Natural killer cell (primary cell): Measurements from ENCODE around the gene FZD2. TPM values are rescaled to one million over a fixed set of nuclear protein-coding genes. Genes with fewer than 3 reads are reported as not detected.
"Not testable (repeated sequence)": the region's sequence is repeated elsewhere in the genome, so short reads cannot be mapped to it uniquely, and the experiment has no call there.

Experiments
- ATAC-seq, 3 donors: fragments of 150-1000 bp in 2 of 3; fragments of 200-7000 bp in 1 of 3; cut with Tn5 transposase; 1 replicate in 1 of 3; 2 replicates in 2 of 3; pipeline ENCODE4 v1.10.0; 2021; ENCODE audit warnings: mild to moderate bottlenecking in 2 of 3, moderate library complexity in 2 of 3
- DNase-seq, 2 donors: peaks; one replicate each; pipeline versions ENCODE4 v3.0.0 to v3.0.0-alpha.2; 2013 to 2021; ENCODE audit warnings: mixed read lengths in 1 of 2
- H3K27ac ChIP-seq: one replicate; pipeline ENCODE4 v1.5.1; 2013; ENCODE audit warnings: mild to moderate bottlenecking, low read length
- H3K27me3 ChIP-seq: one replicate; pipeline ENCODE4 v1.6.1; 2013; ENCODE audit warnings: low read length; ENCODE audit not compliant: control insufficient read depth, insufficient read depth
- H3K36me3 ChIP-seq: one replicate; pipeline ENCODE4 v1.6.1; 2013; ENCODE audit warnings: low read length; ENCODE audit not compliant: control insufficient read depth, insufficient read depth
- H3K4me1 ChIP-seq: one replicate; pipeline ENCODE4 v1.6.1; 2013; ENCODE audit warnings: low read length; ENCODE audit not compliant: control insufficient read depth, insufficient read depth
- H3K4me3 ChIP-seq: one replicate; pipeline ENCODE4 v1.5.1; 2013; ENCODE audit warnings: low read length
- H3K9me3 ChIP-seq: one replicate; pipeline ENCODE4 v1.6.1; 2013; ENCODE audit warnings: low read length; ENCODE audit not compliant: control insufficient read depth, insufficient read depth
- H3K27ac Mint-ChIP-seq, 2 donors: one replicate each; pipeline ENCODE4 v1.8.0; 2022; ENCODE audit warnings: mild to moderate bottlenecking in 2 of 2, mixed read lengths in 2 of 2, moderate library complexity in 1 of 2
- H3K27me3 Mint-ChIP-seq, 2 donors: one replicate each; pipeline ENCODE4 v1.8.0; 2022; ENCODE audit warnings: low read depth in 2 of 2, mixed read lengths in 2 of 2
- H3K36me3 Mint-ChIP-seq: one replicate; pipeline ENCODE4 v1.8.0; 2022; ENCODE audit warnings: mixed read lengths
- H3K4me1 Mint-ChIP-seq, 2 donors: one replicate each; pipeline ENCODE4 v1.8.0; 2022; ENCODE audit warnings: mixed read lengths in 2 of 2
- H3K4me3 Mint-ChIP-seq: one replicate; pipeline ENCODE4 v1.8.0; 2022; ENCODE audit warnings: mild to moderate bottlenecking, moderate library complexity, mixed read lengths
- H3K9me3 Mint-ChIP-seq, 2 donors: one replicate each; pipeline ENCODE4 v1.8.0; 2022; ENCODE audit warnings: mixed read lengths in 2 of 2
- whole genome bisulfite sequencing: methylation state at CpG from one replicate; pipeline ENCODE4 v1.1.7; 2013; ENCODE audit warnings: missing lambda C conversion rate; ENCODE audit not compliant: insufficient coverage; 5-methylcytosine and 5-hydroxymethylcytosine counted together
- intact Hi-C: fragments of 100-400 bp; cut with micrococcal nuclease; formaldehyde crosslinking; loops from one replicate; pipeline ENCODE4 v1.14.2; 2022
- total RNA-seq, 4 donors: library from RNA; stranded (reverse); fragments of 120-200 nt in 1 of 4; gene quantifications; one replicate each; pipeline versions ENCODE4 v1.2.3 to v1.2.4, GENCODE V29; 2013 to 2022
- TF ChIP-seq, protein P1 (sequence below): fragments of 200-600 bp; IDR thresholded peaks from one replicate; pipeline ENCODE4 v1.8.0; 2022; ENCODE audit warnings: antibody characterized with exemption

Gene FZD2
- total RNA-seq, 3 donors from 2014 or later (not counting 1 experiment from before 2014, with no cell fraction given), result 0.27 to 0.55 (median 0.33) TPM

DNA sequence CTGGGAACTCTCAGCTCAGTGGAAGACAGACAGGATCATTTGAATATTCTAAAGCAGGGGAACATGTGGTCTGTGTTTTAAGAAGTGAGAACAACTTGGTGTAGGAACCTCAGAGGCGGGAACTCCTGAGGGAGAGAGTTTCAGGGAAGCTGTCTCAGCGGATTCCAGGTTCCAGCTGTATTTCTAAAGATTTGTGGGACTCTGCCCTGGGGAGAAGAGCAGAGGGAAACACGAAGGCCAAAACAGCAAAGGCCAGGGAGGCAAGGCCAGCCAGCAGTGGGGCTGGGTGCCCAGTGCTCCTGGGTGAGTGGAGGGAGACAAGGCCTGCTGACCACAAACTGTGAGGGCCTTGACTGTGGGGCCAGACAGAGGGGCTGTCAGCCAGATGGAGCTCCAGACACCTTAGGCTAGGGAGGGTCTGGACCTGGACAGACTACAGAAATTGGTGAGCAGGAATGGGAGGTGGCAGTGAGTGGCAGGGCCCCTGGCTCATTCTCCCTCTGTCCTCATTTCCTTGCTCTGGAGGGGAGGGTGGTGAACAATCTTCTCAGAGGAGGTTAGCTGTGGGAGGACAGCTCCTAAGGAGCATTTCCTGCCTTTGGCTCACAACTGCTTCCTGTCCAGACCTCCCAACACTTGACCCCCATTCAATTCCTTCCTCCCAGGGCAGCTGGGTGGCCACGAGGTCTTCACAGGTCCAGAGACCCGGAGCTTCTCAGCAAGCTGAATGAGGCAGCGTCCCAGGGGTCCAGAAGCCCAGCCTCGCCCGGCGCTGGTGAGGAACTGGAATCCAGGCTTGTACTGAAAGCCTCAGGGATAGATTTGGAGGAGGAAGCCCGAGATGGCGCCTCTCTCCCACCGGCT, 21.0 kb upstream of the FZD2 start:
- Histone ChIP-seq H3K27me3 (no peaks in the 10 kb centered on the region), H3K4me1 (peaks cover 8% of the 10 kb centered on the region), H3K9me3 (no peaks in the 10 kb centered on the region), H3K4me3 (no peak overlapping the region), H3K36me3 (no peaks in the 10 kb centered on the region), H3K27ac (no peak overlapping the region)
- no peak overlapping the region for H3K27ac Mint-ChIP-seq
- peaks cover 8 to 10% of the 10 kb centered on the region in 2 donors for H3K4me1 Mint-ChIP-seq
- DNase-seq (no peak), ATAC-seq (no peak)
- no peak overlapping the region for H3K4me3 Mint-ChIP-seq
- no peaks in the 10 kb centered on the region for H3K9me3 Mint-ChIP-seq
- 78% methylated on average over 12 of the region's 12 CpGs for WGBS
- peaks cover 6% of the 10 kb centered on the region in 2 donors for H3K27me3 Mint-ChIP-seq
- intact Hi-C loops, result no loop called here
- TF ChIP-seq, protein P1, sequence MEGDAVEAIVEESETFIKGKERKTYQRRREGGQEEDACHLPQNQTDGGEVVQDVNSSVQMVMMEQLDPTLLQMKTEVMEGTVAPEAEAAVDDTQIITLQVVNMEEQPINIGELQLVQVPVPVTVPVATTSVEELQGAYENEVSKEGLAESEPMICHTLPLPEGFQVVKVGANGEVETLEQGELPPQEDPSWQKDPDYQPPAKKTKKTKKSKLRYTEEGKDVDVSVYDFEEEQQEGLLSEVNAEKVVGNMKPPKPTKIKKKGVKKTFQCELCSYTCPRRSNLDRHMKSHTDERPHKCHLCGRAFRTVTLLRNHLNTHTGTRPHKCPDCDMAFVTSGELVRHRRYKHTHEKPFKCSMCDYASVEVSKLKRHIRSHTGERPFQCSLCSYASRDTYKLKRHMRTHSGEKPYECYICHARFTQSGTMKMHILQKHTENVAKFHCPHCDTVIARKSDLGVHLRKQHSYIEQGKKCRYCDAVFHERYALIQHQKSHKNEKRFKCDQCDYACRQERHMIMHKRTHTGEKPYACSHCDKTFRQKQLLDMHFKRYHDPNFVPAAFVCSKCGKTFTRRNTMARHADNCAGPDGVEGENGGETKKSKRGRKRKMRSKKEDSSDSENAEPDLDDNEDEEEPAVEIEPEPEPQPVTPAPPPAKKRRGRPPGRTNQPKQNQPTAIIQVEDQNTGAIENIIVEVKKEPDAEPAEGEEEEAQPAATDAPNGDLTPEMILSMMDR, result no peak
- H3K36me3 Mint-ChIP-seq, result no peaks in the 10 kb centered on the region

DNA sequence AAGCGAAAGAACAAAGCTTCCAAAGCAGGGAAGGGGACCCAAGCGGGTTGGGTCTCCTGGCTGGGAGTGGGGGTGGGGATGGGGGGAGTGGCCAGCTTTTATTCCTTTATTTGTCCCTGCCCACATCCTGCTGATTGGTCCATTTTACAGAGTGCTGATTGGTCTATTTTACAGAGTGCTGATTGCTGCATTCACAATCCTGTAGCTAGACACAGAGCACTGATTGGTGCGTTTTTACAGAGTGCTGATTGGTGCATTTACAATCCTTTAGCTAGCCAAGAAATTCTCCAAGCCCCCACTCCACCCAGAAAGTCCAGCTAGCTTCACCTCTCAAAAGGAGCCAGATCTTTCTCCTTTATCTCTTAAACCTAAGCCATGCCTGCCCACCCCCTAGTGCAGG, 19.4 kb upstream of the FZD2 start:
- H3K27me3 Mint-ChIP-seq, intact Hi-C loops, H3K4me1 Mint-ChIP-seq, H3K9me3 Mint-ChIP-seq, ATAC-seq, H3K27ac ChIP-seq, H3K36me3 Mint-ChIP-seq, H3K4me1 ChIP-seq, H3K36me3 ChIP-seq, H3K27me3 ChIP-seq, H3K4me3 ChIP-seq, H3K4me3 Mint-ChIP-seq, DNase-seq, H3K9me3 ChIP-seq, H3K27ac Mint-ChIP-seq: not testable (repeated sequence)
- WGBS, result 97% methylated on average over 3 of the region's 3 CpGs

- no peaks in the 10 kb centered on the region for H3K9me3 ChIP-seq
- no peak overlapping the region for H3K27ac ChIP-seq
- no peaks in the 10 kb centered on the region for H3K4me1 ChIP-seq
- ATAC-seq (no peak), DNase-seq (no peak)
- WGBS, result 76% methylated on average over 15 of the region's 15 CpGs
- TF ChIP-seq, protein P1, result no peak
- intact Hi-C loops, result no loop called here
- no peak overlapping the region for H3K4me3 Mint-ChIP-seq
- H3K27me3 ChIP-seq, result no peaks in the 10 kb centered on the region
- H3K36me3 ChIP-seq, result no peaks in the 10 kb centered on the region
- H3K9me3 Mint-ChIP-seq, result no peaks in the 10 kb centered on the region
- H3K4me1 Mint-ChIP-seq, result no peaks in the 10 kb centered on the region
- no peaks in the 10 kb centered on the region for H3K36me3 Mint-ChIP-seq
- peaks cover 0 to 20% of the 10 kb centered on the region in 2 donors for H3K27me3 Mint-ChIP-seq
- no peak overlapping the region for H3K27ac Mint-ChIP-seq
- no peak overlapping the region for H3K4me3 ChIP-seq
These were observed 17.6 kb upstream of the FZD2 start for GRCh38 chr17:44539673-44540072.

- 87% methylated on average over 11 of the region's 11 CpGs for WGBS
These were observed 16.8 kb upstream of the FZD2 start for GRCh38 chr17:44540246-44541084.

More at GRCh38 chr17:44540246-44541084, 16.8 kb upstream of the FZD2 start:
- TF ChIP-seq, protein P1, result no peak
- Mint-ChIP-seq H3K4me3 (no peak overlapping the region), H3K27ac (no peak overlapping the region), H3K4me1 (no peaks in the 10 kb centered on the region), H3K9me3 (no peaks in the 10 kb centered on the region), H3K36me3 (no peaks in the 10 kb centered on the region), H3K27me3 (peaks cover 0 to 20% of the 10 kb centered on the region in 2 donors)
- Histone ChIP-seq H3K36me3 (no peaks in the 10 kb centered on the region), H3K4me3 (no peak overlapping the region), H3K27me3 (no peaks in the 10 kb centered on the region), H3K27ac (no peak overlapping the region), H3K9me3 (no peaks in the 10 kb centered on the region), H3K4me1 (no peaks in the 10 kb centered on the region)
- ATAC-seq, result no peak
- DNase-seq, result no peak
- intact Hi-C loops, result no loop called here
